D721Med (cell line): Measurements from ENCODE around the gene ARHGAP24.

ENCODE experiments used
- DNase-seq: peaks from one replicate; pipeline ENCODE4 v3.0.0; 2011; ENCODE audit warnings: low spot score; ENCODE audit not compliant: insufficient read length
- FAIRE-seq: peaks from 2 replicates; lab custom pipeline; 2011; peaks lifted over from hg19 to GRCh38; lab: Jason Lieb, UNC
- TF ChIP-seq, protein P1 (sequence below): IDR thresholded peaks from 2 replicates; pipeline ENCODE4 v1.5.1; 2012; ENCODE audit warnings: mild to moderate bottlenecking, control low read depth; ENCODE audit not compliant: insufficient read depth; ENCODE audit errors: missing control alignments

ARHGAP24 gene

DNA sequence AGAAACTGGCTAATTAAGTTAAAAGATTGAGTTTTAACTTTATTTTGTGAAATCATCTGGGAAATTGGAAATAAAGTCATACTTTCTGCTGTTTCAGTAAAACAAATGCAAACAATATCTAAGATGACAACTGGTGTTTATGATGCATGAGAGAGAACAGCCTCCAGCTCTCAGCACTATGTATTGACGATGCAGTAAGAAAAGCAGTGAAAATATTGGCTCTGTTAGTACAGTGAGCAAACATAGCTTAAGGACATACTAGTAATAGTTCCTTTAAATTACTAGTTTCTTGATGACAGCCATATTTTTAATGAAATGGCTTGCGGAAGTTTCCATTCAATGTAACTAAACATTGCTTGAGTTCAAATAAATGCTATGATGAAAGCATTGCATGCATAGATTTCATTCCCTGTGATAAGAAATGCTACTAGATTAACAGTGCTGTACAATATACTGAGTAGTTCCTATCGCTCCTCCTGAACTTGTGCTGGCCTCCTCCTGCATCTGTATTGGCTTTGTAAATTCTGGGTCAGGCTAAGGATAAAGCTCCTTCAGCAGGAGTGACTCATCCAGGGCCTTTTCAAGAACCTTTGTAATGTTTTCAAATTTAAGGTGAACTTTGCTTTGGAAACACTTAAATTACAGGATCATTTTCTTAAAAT lies 11.6 kb downstream of the ARHGAP24 start:
- no peak for DNase-seq
- TF ChIP-seq, protein P1, sequence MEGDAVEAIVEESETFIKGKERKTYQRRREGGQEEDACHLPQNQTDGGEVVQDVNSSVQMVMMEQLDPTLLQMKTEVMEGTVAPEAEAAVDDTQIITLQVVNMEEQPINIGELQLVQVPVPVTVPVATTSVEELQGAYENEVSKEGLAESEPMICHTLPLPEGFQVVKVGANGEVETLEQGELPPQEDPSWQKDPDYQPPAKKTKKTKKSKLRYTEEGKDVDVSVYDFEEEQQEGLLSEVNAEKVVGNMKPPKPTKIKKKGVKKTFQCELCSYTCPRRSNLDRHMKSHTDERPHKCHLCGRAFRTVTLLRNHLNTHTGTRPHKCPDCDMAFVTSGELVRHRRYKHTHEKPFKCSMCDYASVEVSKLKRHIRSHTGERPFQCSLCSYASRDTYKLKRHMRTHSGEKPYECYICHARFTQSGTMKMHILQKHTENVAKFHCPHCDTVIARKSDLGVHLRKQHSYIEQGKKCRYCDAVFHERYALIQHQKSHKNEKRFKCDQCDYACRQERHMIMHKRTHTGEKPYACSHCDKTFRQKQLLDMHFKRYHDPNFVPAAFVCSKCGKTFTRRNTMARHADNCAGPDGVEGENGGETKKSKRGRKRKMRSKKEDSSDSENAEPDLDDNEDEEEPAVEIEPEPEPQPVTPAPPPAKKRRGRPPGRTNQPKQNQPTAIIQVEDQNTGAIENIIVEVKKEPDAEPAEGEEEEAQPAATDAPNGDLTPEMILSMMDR = no peak
- FAIRE-seq = no peak

DNA sequence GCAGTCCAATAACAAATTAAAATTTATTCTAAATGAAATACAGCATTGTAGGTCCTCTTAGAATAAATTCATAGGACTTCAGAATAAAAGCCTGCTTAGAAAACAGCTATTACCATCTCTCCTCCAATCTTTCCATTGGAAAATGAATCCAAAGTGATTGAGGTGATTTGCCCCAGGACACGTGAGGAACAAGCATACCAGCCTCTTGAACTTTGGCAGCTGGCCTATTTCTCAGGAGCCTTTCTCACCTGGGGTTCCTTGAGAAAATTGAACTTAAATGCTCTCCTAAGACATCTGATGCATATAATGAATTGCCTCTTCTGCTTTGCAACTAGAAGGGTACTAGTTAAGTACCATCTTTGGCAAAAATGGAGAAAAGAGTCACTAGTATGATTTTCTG lies 13.5 kb downstream of the ARHGAP24 start:
- DNase-seq (no peak), FAIRE-seq (no peak)
- TF ChIP-seq, protein P1 = no peak

DNA sequence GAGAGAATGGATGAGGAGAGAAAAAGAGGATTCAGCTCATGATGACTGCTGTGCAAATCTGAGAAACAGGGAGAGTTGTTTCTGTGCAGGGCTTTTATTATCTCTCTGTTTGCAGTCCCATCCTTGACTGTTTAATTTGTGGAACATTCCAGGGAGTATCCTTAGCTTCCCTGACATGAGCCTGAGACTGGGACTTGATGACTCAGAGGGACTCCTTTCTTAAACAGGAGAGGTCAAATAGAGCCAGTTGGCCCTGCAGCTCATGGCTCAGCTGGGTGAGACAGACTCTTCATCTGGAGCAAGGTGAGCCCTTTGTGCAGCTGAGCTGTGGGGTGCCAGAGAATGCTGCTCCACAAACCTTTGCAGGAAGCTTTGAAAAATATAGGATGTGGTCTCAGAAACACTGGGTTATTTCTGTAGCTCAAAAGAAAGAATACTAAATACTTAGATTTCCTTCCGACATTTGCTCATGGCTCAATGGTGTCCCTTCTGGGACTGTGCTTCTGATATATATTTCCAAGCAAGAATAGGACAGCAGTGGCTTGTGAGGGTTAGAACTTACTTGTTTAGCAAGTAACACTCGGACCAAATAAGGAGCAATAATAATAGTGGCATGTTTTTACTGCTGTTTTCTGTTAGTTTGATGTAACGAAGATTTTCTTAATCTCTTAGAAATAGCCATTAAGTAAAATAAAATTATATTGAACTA lies 14.5 kb downstream of the ARHGAP24 start:
- TF ChIP-seq, protein P1 = no peak
- FAIRE-seq (no peak), DNase-seq (no peak)

DNA sequence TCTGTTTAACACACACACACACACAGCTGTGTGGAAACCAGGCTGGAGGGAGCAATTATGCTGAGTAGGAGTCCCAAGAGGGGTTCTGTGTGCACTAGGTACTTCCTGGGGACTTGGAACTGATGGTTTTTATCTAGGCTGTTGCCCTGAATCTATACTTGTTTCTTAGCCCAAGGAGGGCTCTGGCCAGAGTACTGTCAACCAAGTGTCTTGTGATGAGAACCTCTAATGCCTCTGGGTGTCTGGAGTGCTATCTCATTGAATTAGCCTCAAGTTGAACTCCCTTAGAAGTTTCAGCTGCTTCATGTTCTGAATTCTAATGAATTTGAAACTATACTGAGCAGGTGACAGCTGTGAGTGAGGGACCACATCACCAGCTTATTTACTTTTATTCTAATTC lies 16.6 kb downstream of the ARHGAP24 start:
- no peak for FAIRE-seq
- no peak for DNase-seq
- TF ChIP-seq, protein P1 = no peak

DNA sequence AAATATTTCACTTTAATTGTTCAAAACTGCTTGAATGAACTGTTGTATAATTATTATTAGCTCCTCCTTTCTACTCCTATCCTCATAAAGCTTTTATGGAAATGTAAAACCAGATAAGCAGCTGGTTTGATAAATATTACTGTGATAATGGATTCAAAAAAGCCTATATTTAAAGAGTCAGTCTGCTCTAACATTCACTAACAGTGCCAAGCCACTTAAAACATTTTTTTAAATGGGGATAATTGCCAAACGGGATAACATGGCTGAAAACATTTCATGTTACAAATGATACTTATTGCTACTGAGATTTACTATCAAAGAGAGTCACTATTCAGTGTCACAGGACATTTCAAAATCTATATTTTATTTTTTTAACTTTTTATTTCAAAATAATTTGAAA lies 17.4 kb downstream of the ARHGAP24 start:
- TF ChIP-seq, protein P1 = no peak
- FAIRE-seq (no peak), DNase-seq (no peak)

DNA sequence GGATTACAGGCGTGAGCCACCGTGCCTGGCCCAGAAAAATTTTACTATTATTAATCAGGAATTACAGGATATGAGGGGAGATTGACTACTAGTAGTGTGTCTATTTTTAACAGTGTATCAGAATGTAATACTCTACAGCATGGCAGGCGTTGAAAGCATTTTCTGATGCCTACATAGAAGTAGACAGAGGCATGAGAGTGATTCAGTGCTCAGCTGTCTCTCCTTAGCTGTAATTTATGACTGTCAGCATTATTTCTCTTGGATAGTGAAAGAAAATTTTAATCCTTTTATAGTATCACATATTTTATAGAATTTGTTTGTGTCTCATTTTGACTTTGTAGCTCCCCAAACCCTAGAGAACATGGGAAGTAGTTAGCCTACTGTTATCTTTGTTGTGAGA lies 20.7 kb downstream of the ARHGAP24 start:
- FAIRE-seq (no peak), DNase-seq (no peak)
- TF ChIP-seq, protein P1 = no peak

DNA sequence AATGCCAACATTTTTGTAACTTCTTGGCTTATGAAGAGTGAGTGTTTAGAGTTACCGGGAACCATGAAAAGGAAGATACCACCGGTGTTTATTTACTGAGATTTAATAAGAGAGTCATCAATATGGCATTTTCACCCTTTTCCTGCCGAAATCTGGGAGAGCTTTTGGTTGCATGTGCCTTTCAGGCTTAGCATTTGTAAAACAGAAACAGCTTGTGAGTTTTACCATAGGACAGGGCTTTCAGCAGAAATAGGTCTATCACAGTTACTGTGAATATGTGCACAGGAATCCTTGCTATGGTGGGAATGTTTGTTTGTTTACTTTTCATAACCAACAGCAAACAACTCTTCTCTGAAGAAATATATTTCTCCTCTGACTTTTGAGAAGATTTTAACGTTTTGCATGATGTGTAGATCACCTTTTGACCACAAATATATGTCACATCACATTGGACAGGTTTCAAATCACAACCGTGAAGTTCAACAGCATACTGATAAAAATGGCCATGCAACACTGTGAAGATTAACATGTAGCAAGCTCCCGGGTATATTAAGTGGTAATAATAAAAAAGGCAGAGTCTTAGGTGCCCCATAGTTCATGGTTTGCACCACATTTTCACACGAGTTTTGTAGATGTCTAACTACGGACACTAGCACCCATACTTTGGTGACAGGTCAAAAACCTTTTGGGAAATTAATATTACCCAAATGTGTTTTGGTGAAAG lies 21.3 kb downstream of the ARHGAP24 start:
- FAIRE-seq = no peak
- TF ChIP-seq, protein P1 = no peak
- no peak for DNase-seq
